GM06990 (cell line): Measurements from ENCODE around the gene LBHD1.
A peak's percentile ranks its signal among the peaks of the same experiment; 100 is the strongest.

ENCODE experiments used
- DNase-seq: peaks from one replicate; pipeline ENCODE4 v3.0.0-alpha.2; 2011; ENCODE audit not compliant: insufficient read length; ENCODE audit errors: extremely low read depth
- H3K27me3 ChIP-seq: replicated peaks from 2 replicates; pipeline ENCODE4 v1.6.0; 2011; ENCODE audit warnings: low read length; ENCODE audit not compliant: control insufficient read depth, insufficient read depth
- H3K36me3 ChIP-seq: 2 replicates; pipeline ENCODE4 v1.5.1; 2011; ENCODE audit warnings: low read length; ENCODE audit not compliant: control insufficient read depth, insufficient read depth
- H3K4me3 ChIP-seq: replicated peaks from 2 replicates; pipeline ENCODE4 v1.5.1; 2011; ENCODE audit warnings: low read depth, mild to moderate bottlenecking, control low read depth, low read length
- CTCF ChIP-seq: IDR thresholded peaks from 2 replicates; pipeline ENCODE4 v1.5.1; 2011; ENCODE audit warnings: low read length, control low read depth, mild to moderate bottlenecking, inconsistent platforms; ENCODE audit not compliant: insufficient read depth, poor library complexity, severe bottlenecking

The LBHD1 gene

GRCh38 chr11:62645946-62646824, 25.9 kb downstream of the LBHD1 start, which contains the start of gene GANAB:
TSS of gene GANAB (minus strand) at chr11:62646613. CDS start at chr11:62646599, 14 bp downstream.
- no peak for TF ChIP-seq CTCF
- peak; percentile 95 for DNase-seq
- H3K36me3 ChIP-seq = peaks cover 19% of the 10 kb centered on the region
- H3K4me3 ChIP-seq = peak within 1 kb of the TSS; percentile 99
- H3K27me3 ChIP-seq = no peaks in the 10 kb centered on the region

GRCh38 chr11:62645671-62645945, 26.5 kb downstream of the LBHD1 start:
- H3K27me3 ChIP-seq = no peaks in the 10 kb centered on the region
- TF ChIP-seq CTCF = no peak
- peak overlapping the region; percentile 99 for H3K4me3 ChIP-seq
- no peak for DNase-seq
- H3K36me3 ChIP-seq = peaks cover 19% of the 10 kb centered on the region

- no peak for TF ChIP-seq CTCF
- no peak overlapping the region for H3K4me3 ChIP-seq
- no peak for DNase-seq
- peaks cover 17% of the 10 kb centered on the region for H3K36me3 ChIP-seq
- H3K27me3 ChIP-seq = no peaks in the 10 kb centered on the region
These were observed 27.8 kb downstream of the LBHD1 start for GRCh38 chr11:62644220-62644619.

- Histone ChIP-seq H3K36me3 (peaks cover 61% of the 10 kb centered on the region), H3K27me3 (no peaks in the 10 kb centered on the region), H3K4me3 (no peak overlapping the region)
- DNase-seq = no peak
- no peak for TF ChIP-seq CTCF
These were observed 39.6 kb downstream of the LBHD1 start for GRCh38 chr11:62632492-62632891.

- Histone ChIP-seq H3K36me3 (peaks cover 50% of the 10 kb centered on the region), H3K4me3 (no peak overlapping the region), H3K27me3 (no peaks in the 10 kb centered on the region)
- TF ChIP-seq CTCF = no peak
- DNase-seq = no peak
These were observed 44.4 kb downstream of the LBHD1 start for GRCh38 chr11:62627713-62628112.
